GM18505 (cell line): ENCODE measurements around the gene BABAM1.

Source experiments
- ATAC-seq: cut with Tn5 transposase; IDR thresholded peaks from one replicate; pipeline ENCODE4 v1.9.1; 2021; ENCODE audit not compliant: unreplicated experiment
- POLR2A ChIP-seq: IDR thresholded peaks from 4 replicates; pipeline ENCODE4 v1.6.1; 2011; ENCODE audit warnings: borderline replicate concordance; ENCODE audit not compliant: insufficient read depth, insufficient read length; ENCODE audit errors: extremely low read depth

The BABAM1 gene

DNA sequence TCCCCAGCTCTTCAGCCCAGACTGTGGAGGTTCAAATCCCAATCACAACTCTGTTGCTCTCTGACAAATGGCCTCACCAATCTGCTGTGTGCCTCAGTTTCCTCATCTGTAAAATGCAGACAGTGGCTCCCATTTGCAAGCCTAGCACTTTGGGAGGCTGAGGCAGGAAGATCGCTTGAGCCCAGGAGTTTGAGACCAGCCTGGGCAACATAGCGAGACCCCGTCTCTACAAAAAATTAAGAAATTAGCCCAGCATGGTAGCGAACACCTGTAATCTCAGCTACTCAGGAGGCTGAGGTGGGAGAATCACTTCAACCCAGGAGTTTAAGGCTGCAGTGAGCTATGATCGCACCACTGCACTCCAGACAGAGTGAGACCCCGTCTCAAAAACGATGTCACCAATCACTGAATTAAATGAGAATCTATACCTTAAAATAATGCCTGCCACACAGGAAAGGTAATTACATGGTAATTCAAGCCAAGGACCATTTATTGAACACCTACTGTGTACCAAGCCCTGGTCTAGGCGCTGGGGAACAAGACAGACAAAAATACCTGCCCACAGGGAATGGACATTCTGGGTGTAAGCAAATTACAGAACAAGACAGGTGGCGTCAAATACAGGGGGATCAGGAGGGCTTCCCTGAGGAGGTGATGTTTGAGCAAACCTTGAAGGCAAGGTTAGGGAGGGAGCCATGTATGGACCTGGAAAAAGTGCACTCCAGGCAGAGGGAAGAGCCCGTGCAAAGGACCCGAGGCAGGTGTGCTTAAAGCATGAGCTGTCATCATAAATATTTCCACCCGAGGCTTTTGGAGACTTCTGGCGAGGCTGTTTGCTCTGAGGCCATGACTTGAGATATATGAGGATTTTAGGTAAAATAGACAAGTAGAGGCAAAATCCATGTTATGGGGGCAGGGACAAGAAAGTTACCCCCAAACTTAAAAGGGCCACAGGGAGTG is 29.2 kb upstream of the BABAM1 start:
- no peak for TF ChIP-seq POLR2A

DNA sequence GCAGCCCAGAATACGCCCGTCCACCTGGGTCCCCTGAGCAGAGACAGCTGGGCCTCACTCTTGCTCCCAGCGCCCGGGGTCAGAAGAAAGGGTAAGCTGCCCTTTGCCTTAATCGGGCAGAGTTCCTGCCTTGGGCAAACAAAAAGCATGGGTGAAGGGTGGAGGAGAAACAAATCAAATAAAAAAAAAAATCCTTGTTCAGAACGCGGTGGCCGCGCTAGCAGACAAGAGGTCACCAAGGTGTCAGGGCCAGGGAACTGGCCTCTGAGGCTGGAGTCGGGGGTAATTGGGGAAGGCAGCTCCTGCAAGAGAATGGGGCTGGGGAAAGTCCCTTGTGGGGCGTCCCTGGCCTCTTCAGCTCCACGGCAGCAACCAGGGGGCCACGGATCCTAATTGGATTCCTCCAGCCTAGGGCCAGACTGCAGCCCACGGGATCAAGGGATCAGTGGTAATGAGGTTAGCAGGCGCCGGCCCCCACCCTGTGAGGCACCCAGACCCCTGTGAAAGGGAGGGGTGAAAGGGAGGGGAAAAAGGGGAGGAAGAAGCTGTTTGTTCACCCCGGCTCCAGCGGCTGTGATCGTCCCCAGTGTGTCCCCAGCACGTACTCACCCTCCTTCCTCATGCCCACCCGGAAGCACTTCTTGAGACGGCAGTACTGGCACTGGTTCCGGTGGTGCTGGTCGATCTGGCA is 27.0 kb upstream of the BABAM1 start:
- ATAC-seq: no peak
- no peak for TF ChIP-seq POLR2A

More for the DNA sequence above, 29.2 kb upstream of the BABAM1 start:
- ATAC-seq: no peak

DNA sequence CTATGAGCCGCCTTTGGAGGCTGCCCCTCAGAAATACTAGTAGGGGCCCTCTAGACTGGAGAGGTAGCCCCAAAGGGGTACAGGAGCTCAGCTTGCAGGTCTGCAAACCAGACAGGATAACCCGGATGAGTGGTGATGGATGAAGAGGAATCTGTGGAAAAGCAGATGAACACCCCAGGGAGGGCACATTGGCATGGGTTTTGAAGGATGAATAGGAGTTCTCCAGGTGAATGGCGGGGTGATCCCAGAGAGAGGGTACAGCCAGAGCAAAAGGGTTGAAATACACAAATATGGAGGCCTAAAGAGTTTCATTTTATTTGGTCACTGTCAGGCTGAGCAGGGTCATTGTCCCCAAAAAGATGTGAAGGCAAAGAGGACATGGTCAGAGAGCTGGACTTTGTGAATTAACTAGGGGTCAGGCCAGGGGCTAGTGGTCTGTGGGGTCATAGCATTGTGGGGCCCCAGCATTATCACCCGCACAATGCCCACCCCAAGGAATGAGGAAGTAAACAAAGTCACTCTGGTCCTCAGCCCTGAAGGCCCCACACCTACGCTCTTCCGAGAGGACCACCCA is 26.3 kb upstream of the BABAM1 start:
- ATAC-seq: no peak

DNA sequence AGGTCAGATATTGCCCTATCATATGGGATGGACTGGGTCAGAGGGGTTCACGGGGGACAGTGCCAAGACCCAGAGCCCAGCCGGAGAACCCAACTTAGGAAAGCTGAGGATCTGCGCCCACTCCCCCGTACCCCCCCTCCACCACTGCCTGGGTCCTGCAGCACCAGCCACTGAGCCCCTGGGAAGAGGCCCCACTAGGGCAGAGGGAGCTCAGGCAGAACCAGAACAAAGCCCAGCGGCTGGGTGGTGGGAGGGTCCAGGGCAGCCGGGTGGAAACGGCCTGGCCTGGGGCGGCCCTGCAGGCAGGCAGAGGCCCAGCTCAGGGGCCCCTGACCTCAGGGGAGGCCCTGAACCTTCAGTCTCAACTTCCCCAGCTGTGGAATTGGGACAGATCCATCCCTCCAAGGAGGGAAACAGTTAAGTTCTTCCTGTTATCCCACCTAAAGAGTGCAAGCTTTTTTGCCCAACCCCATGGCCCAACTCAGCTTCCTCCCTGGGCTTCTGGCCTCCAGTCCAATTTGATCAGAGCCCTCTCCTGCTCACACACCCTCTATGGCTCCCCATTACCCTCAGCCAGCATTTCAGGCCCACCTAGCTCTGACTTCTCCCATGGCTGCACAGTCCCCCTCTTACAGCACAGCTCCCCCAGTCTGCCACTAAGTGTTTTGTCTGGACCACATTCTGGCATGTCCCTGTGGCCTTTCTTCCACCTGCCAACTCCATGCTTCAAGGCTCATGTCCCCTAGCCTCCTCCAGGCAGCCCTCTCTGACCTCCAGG is 24.6 kb upstream of the BABAM1 start:
- ATAC-seq: no peak
- no peak for TF ChIP-seq POLR2A

More for the DNA sequence above, 26.3 kb upstream of the BABAM1 start:
- TF ChIP-seq POLR2A: no peak

DNA sequence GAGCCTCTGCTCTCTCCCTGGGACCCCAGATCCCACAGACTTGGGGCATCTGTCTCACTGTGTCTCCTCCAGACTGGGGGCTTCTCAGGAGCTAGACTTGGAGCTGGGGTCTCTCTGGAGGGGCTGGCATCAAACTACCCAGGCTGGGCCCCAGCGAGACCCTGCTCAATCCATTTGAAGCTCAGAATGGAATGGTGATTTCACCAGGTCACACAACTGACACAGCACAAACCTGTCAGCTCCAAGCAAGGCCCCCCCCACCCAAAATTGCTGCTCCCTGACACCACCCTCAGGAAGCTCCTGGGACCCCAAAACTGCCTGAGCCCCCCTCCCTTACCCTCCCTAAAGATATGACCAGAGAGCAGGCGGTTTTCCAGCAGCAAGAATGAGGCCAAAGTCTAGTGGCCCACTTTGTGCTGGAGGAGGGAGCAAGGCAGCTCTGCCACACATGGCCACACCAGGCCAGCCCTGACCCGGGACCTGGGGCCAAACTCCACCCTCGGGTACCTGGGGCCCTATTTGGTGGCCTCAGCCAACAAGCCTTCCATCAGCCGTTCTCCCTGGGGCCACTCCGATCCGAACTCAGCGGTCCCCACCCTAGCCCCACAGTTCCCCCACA is 23.9 kb upstream of the BABAM1 start:
- no peak for TF ChIP-seq POLR2A
- ATAC-seq: no peak

DNA sequence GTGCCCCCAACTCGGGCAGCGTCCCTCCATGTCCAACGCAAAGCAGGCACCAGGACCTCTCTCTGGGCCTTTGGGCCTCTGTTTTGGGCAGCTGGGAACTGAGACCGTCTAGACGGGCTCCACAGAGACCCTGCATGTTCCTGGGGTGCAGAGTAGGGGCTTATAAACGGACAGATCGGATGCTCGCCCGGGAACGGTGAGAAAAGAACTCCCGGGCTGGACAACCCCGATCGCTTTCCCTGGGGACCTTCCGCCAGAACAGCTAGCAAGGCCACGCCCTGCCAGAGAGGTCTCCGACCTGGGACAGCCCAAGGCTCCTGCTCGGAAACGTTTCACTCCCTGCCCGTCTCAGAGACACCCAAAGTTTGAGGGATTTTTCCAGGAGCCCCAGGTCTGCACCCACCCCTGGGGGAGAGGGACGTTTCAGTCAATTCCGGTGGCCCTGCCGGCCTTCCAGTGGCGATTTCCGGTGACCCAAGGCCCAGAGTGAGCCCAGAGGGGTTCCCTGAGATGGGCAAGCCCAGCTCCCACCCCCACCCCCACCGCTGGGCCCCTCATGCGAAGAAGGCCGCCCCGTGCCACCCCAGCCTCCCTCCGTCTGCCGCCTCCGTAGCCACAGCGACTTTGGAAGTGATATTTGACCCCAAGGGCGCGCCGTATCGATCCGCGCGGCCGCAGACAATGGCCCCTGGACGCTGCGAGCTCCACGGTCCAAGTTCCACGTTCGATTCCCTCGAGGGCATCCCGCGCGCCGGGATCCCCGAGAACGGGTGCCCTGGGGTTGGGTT is 23.2 kb upstream of the BABAM1 start:
- TF ChIP-seq POLR2A: no peak
- ATAC-seq: no peak

DNA sequence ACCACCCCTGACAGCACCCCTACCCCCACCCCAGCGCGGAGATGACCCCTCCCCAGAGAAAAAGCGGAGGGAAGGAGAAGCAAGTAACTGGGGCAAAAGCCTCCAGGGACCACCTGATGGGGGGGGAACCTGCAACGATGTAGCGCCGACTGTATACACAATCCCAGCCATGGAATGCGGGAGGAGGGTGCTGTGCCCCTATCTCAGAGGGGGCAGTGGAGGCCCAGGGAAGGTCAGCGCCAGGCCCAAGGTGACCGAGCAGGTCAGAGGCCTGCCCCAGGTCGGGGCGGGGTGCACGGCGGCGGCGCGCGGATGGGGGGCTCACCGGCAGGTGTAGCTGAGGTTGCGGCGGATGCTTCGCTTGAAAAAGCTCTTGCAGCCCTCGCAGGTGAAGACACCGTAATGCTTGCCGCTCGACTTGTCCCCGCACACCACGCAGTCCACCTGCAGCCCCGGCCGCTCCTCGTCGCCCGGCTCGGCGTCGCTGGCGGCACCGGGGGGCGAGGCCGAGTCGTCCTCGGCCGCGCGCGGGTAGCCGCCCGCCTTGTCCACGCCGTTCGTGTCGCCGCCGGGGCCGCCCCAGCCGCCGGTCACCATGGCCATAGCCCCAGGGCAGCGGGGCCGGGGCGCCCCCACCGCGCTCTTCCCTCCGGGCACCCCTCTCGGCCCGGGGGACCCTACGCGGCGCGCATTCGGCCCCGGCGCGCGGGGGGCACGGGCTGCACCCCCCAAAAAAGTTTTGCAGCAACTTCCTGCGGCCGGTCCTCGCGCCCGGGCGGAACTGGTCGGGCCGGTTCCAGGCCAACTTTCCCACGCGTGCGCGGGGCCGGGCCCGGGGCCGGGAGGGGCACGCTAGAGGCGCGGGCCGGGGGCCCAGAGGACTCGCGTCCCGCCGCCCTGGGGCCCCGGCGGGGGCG is 22.4 kb upstream of the BABAM1 start:
- no peak for TF ChIP-seq POLR2A
- ATAC-seq: peak; percentile 16

DNA sequence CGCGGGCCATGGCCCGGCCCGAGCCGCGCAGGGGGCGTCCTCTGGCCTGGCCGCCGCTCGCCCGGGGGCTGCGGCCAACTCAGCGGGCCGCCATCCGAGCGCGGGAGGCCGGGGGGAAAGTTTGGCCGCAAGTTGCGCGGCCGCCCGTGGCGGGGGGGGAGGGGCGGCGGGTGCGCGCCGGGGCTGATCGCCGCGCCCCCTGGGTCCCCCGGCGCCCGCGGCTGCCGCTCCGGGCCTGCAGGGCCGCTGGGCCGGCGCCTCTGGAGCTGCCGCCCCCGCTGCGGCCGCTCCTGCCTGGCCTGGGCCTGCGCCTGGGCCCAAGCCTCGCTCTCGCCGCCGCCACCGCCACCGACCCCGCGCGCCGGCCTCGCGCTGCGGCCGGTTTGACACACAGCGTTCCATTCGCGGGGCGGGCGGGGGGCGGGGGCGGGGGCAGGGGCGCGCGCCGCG is 21.7 kb upstream of the BABAM1 start, which contains the start of gene NR2F6:
Gene NR2F6 (minus strand): TSS at position 385 of the 450 bp plus-strand sequence. CDS start 699 bp downstream, outside the sequence.
- TF ChIP-seq POLR2A: no peak
- ATAC-seq: peak; percentile 26

DNA sequence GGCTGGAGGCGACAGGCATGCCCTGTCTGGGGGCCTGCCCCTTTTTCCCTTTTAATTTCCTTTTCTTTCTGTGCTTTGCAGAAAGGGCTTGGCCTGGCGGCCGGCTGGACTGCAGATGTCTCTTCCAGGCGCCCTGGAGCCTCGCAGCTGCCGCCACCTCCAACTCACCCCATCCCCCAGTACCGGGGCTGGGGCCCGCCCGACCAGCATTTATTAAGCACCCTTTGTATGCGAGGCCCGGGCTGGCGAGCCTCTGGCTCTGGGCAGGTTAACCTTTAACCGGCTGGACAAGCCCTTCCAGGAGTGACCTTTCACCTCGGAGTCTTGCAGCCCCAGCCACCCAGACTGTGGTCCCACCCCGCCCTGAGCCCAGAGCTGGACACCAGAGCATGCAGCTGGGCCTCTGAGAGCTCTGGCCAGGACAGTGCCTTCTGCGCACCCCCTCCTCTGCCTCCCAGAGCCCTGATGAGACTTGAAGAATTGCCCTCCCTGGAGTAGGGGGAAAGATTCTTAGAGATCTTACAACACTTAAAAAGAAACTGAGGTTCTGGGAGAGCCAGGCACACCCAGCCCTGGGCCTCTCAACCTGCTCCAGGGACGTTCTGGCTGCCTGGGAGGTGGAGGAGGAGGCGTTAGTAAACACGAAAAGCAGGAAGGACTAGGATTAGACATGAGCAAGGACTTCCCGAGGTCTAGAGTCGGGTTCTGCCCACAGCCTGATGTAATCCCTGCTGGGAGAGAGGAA is 20.4 kb upstream of the BABAM1 start:
- no peak for TF ChIP-seq POLR2A
- ATAC-seq: peak; percentile 5
